ACC112 (cell line): ENCODE data around the gene CCL19.
A peak's percentile ranks its signal among the peaks of the same experiment; 100 is the strongest.

Experiments used
- H2AFZ ChIP-seq: fragments of 200-600 bp; sonication (generic); one replicate; pipeline ENCODE4 v1.6.0; 2017; ENCODE audit warnings: antibody characterized with exemption, low read length; ENCODE audit not compliant: unreplicated experiment
- H3K27ac ChIP-seq: fragments of 200-600 bp; sonication (generic); 2 replicates; pipeline ENCODE4 v1.5.1; 2014; ENCODE audit warnings: low read depth, mild to moderate bottlenecking, antibody characterized with exemption, low read length, moderate library complexity
- H3K27me3 ChIP-seq: fragments of 200-600 bp; sonication (generic); 2 replicates; pipeline ENCODE4 v1.6.1; 2014; ENCODE audit warnings: mild to moderate bottlenecking, antibody characterized with exemption, low read length, moderate library complexity, mixed read lengths; ENCODE audit not compliant: insufficient read depth
- H3K36me3 ChIP-seq: fragments of 200-600 bp; sonication (generic); 2 replicates; pipeline ENCODE4 v1.6.1; 2016; ENCODE audit warnings: mild to moderate bottlenecking, antibody characterized with exemption, low read length, moderate library complexity, mixed read lengths; ENCODE audit not compliant: insufficient read depth
- H3K4me1 ChIP-seq: fragments of 200-600 bp; sonication (generic); one replicate; pipeline ENCODE4 v1.6.1; 2016; ENCODE audit warnings: low read length, mixed read lengths; ENCODE audit not compliant: insufficient read depth, unreplicated experiment, control insufficient read depth
- H3K4me3 ChIP-seq: fragments of 200-600 bp; sonication (generic); 2 replicates; pipeline ENCODE4 v1.5.1; 2014; ENCODE audit warnings: mild to moderate bottlenecking, low read depth, low read length
- H3K79me2 ChIP-seq: fragments of 200-600 bp; sonication (generic); one replicate; pipeline ENCODE4 v1.6.0; 2016; ENCODE audit warnings: low read length; ENCODE audit not compliant: control insufficient read depth, unreplicated experiment, insufficient read depth

The CCL19 gene

DNA sequence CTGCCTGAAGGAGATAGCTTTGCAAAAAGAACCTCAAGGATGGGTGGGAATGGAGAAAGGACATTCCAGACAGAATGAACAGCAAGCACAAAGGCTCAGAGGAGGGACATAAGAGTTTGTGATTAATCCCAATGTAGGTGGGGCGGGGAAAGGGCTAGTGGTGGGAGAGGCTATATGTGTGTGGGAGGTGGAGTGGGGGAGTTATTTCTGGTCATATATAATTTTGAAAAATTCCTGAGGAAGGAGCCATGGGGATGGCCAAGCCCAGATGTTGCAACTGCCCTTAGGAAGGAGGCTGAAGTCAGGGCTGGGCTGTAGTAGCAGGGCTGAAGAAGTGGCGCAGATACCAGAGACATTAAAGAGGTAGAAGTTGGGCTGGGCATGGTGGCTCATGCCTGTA lies 15.2 kb downstream of the CCL19 start:
- Histone ChIP-seq H2AFZ (no peak overlapping the region), H3K36me3 (peaks cover 2% of the 10 kb centered on the region; the same call in 1 of the 2 replicates), H3K27ac (no peak overlapping the region), H3K27me3 (no peaks in the 10 kb centered on the region), H3K4me1 (no peaks in the 10 kb centered on the region), H3K4me3 (no peak overlapping the region), H3K79me2 (no peaks in the 10 kb centered on the region)

- no peak overlapping the region for H2AFZ ChIP-seq
- H3K4me1 ChIP-seq, result no peaks in the 10 kb centered on the region
- H3K27me3 ChIP-seq, result no peaks in the 10 kb centered on the region
- no peaks in the 10 kb centered on the region for H3K36me3 ChIP-seq
- H3K27ac ChIP-seq, result no peak overlapping the region
- H3K4me3 ChIP-seq, result no peak overlapping the region
- no peaks in the 10 kb centered on the region for H3K79me2 ChIP-seq
Measured at GRCh38 chr9:34675048-34675714, 15.9 kb downstream of the CCL19 start.

DNA sequence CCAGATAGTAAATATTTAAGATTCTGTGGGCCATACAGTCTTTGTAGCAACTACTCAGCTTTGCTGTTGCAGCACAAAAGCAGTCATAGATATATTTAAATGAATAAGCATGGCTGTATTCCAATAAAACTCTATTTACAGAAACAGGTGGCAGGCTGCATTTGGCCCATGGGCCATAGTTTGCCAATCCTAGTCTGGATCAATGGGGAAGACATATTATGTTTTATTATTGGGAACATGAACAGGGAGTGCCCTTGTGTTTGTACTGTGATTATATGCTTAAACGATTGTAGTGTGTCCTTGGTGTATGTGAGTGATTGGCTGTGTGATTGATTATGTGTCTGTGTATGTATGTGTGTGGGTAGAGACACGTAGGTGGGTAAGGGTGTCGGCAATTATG lies 16.6 kb downstream of the CCL19 start:
- H2AFZ ChIP-seq, result no peak overlapping the region
- H3K4me3 ChIP-seq, result no peak overlapping the region
- H3K4me1 ChIP-seq, result no peaks in the 10 kb centered on the region

DNA sequence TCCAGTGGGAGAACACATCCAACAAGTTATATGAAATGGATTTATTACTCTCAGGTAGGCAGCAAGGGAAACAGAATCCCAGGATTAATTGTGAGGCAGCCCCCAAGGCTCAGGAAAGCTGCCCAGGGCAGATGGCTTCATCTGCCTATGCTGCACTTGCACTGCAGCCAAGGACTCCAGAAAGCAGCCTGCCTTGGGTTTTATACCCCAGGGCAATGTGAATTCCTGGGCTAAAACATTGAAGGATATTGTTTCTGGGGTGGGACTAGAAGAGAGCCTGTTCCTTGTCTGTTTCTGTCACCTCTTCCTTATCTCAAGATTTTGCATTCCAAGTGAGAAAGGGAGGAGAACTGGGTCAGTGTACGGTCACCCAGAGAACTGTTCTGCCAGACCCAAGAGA lies 19.8 kb downstream of the CCL19 start:
- H3K36me3 ChIP-seq, result peaks cover 20% of the 10 kb centered on the region
- H3K4me1 ChIP-seq, result peaks cover 6% of the 10 kb centered on the region
- peaks cover 18% of the 10 kb centered on the region for H3K79me2 ChIP-seq
- no peak overlapping the region for H3K27ac ChIP-seq
- no peak overlapping the region for H2AFZ ChIP-seq
- H3K4me3 ChIP-seq, result no peak overlapping the region
- no peaks in the 10 kb centered on the region for H3K27me3 ChIP-seq

More for the DNA sequence above, 16.6 kb downstream of the CCL19 start:
- Histone ChIP-seq H3K36me3 (peaks cover 3% of the 10 kb centered on the region; the same call in 1 of the 2 replicates), H3K27ac (no peak overlapping the region), H3K79me2 (no peaks in the 10 kb centered on the region), H3K27me3 (no peaks in the 10 kb centered on the region)

- Histone ChIP-seq H3K36me3 (peaks cover 20% of the 10 kb centered on the region), H3K27ac (no peak overlapping the region), H3K79me2 (peaks cover 21% of the 10 kb centered on the region), H3K4me1 (peaks cover 6% of the 10 kb centered on the region), H3K27me3 (no peaks in the 10 kb centered on the region), H2AFZ (no peak overlapping the region), H3K4me3 (no peak overlapping the region)
Measured at GRCh38 chr9:34669809-34670562, 21.1 kb downstream of the CCL19 start.

DNA sequence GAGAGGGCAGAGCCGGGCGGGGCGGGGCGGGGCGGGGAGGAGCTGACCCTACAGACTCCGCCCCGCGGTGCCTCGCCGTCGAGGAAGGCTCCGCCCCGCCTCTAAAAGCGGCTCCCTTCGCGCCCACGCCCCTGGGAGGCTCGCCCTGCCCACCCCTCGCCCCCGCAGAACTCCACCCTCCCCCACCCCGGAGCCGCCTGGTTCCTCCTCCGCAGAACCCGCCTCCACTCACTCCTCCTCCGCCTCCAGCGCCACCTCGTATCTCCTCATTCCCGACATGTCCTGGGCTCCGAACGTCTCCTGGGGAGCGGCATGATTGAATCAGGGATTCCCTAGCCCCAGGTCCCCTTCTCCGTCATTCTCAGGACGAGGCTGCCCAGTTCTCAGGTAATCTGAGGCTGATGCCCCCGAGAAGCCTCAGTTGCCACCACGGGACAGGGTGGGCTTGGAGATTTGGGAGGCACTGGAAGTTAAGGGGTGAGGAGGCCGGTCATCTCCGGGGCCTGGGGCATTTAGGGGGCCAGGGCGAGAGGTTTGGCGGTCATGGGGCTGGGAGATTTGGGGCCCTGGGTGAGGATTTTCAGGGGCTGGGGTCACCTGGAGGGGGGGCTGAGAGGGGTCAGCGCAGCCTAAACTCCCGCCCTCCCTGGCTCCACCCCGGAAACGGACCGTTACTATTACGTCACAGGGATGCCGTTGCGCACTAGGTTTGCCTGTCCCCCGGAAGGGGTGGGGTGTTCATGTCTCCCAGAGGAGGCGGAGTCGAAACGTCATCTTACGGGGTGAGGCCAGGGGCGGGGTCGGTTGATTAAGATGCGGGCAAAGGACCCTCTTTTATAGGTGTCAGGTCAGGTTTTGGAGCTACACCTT lies 25.5 kb downstream of the CCL19 start:
- Histone ChIP-seq H3K27me3 (no peaks in the 10 kb centered on the region), H3K79me2 (peaks cover 21% of the 10 kb centered on the region), H3K4me1 (peaks cover 6% of the 10 kb centered on the region), H3K27ac (peak overlapping the region; percentile 93), H2AFZ (peak overlapping the region; percentile 86), H3K36me3 (peaks cover 20% of the 10 kb centered on the region), H3K4me3 (peak overlapping the region; percentile 95)

DNA sequence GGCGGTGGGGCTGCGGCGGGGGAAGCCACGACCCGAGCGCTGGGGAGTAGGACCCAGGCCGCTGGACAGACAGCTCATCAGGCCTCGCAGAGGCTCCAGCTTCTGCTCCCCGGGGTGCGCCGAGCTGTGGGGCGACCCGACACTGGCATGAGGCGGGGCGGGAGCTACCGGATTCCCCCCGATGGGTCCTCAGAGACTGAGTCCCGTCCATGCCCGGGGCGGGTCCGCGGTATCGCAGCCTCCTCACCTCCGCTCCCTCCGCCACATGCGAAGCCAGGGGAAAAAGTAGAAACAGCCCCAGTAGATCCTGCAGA lies 26.1 kb downstream of the CCL19 start:
- H3K36me3 ChIP-seq, result peaks cover 20% of the 10 kb centered on the region
- H3K79me2 ChIP-seq, result peaks cover 21% of the 10 kb centered on the region
- H2AFZ ChIP-seq, result peak overlapping the region; percentile 63
- H3K27me3 ChIP-seq, result no peaks in the 10 kb centered on the region
- H3K27ac ChIP-seq, result peak overlapping the region; percentile 36; the same call in 1 of the 2 replicates
- H3K4me1 ChIP-seq, result peaks cover 6% of the 10 kb centered on the region
- peak overlapping the region; percentile 95 for H3K4me3 ChIP-seq

GRCh38 chr9:34664281-34665066 lies 26.6 kb downstream of the CCL19 start:
- Histone ChIP-seq H3K27ac (peak overlapping the region; percentile 36; the same call in 1 of the 2 replicates), H3K4me1 (peaks cover 6% of the 10 kb centered on the region), H3K27me3 (no peaks in the 10 kb centered on the region), H3K36me3 (peaks cover 18% of the 10 kb centered on the region), H2AFZ (peak overlapping the region; percentile 63), H3K79me2 (peaks cover 21% of the 10 kb centered on the region), H3K4me3 (peak overlapping the region; percentile 95)

DNA sequence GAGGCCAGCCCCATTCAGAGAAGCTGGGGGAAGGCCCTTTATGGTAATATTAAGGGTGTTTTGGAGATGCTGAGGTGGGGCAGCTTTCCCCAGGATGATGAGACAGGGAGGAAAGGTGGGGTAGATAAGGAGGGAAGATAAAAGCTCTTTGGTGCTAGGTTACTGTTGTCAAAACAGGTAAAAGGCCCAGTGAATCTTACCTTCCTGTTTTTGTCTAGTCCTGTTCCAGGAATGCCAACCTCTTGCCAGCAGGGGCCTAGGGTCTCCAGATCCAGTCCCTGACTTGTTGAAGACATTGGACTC lies 27.8 kb downstream of the CCL19 start:
- Histone ChIP-seq H3K27ac (no peak overlapping the region), H3K4me3 (no peak overlapping the region), H3K27me3 (no peaks in the 10 kb centered on the region), H3K4me1 (peaks cover 6% of the 10 kb centered on the region), H3K36me3 (peaks cover 8% of the 10 kb centered on the region; the same call in 1 of the 2 replicates), H2AFZ (no peak overlapping the region), H3K79me2 (peaks cover 19% of the 10 kb centered on the region)
